Ishikawa (cell line): ENCODE measurements around the gene FOXF1.

Experiments
- CEBPB ChIP-seq: IDR thresholded peaks from 2 replicates; pipeline ENCODE4 v1.6.1; 2012
- NFIC ChIP-seq: IDR thresholded peaks from 2 replicates; pipeline ENCODE4 v1.6.1; 2012
- RAD21 ChIP-seq: IDR thresholded peaks from 2 replicates; pipeline ENCODE4 v1.6.1; 2012; ENCODE audit warnings: low read depth
- TAF1 ChIP-seq: IDR thresholded peaks from 2 replicates; pipeline ENCODE4 v1.6.1; 2012; ENCODE audit warnings: low read depth, mild to moderate bottlenecking
- TEAD4 ChIP-seq: IDR thresholded peaks from 2 replicates; pipeline ENCODE4 v1.6.1; 2012
- YY1 ChIP-seq: IDR thresholded peaks from 2 replicates; pipeline ENCODE4 v1.6.1; 2012; ENCODE audit warnings: low read depth
- ZBTB7A ChIP-seq: IDR thresholded peaks from 2 replicates; pipeline ENCODE4 v1.6.1; 2012; ENCODE audit warnings: low read depth
- TF ChIP-seq, protein P1 (sequence below): IDR thresholded peaks from 2 replicates; pipeline ENCODE4 v1.6.1; 2012; ENCODE audit warnings: low read depth, mild to moderate bottlenecking

DNA sequence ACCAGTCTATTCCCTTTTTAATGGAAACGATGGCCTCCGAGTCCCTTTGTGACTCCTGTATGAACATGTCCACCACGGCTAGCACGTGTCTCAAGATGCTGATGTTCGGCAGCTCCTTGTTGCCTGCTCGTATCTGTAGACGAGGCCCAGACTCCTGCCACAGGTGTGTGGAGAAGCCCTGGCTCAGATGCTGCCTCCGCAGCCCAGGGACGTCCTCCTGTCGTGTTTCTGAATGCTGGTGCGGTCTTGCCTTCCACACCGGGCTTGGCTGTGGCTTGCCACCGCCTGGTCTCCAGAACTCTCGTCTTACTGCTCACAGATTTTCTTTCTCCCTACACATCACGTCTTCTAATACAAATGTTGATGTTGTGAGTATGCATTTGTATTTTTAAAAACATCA is 17.0 kb downstream of the FOXF1 start:
- no peak for TF ChIP-seq NFIC
- TF ChIP-seq YY1: no peak
- TF ChIP-seq CEBPB: no peak
- TF ChIP-seq, protein P1, sequence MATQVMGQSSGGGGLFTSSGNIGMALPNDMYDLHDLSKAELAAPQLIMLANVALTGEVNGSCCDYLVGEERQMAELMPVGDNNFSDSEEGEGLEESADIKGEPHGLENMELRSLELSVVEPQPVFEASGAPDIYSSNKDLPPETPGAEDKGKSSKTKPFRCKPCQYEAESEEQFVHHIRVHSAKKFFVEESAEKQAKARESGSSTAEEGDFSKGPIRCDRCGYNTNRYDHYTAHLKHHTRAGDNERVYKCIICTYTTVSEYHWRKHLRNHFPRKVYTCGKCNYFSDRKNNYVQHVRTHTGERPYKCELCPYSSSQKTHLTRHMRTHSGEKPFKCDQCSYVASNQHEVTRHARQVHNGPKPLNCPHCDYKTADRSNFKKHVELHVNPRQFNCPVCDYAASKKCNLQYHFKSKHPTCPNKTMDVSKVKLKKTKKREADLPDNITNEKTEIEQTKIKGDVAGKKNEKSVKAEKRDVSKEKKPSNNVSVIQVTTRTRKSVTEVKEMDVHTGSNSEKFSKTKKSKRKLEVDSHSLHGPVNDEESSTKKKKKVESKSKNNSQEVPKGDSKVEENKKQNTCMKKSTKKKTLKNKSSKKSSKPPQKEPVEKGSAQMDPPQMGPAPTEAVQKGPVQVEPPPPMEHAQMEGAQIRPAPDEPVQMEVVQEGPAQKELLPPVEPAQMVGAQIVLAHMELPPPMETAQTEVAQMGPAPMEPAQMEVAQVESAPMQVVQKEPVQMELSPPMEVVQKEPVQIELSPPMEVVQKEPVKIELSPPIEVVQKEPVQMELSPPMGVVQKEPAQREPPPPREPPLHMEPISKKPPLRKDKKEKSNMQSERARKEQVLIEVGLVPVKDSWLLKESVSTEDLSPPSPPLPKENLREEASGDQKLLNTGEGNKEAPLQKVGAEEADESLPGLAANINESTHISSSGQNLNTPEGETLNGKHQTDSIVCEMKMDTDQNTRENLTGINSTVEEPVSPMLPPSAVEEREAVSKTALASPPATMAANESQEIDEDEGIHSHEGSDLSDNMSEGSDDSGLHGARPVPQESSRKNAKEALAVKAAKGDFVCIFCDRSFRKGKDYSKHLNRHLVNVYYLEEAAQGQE: no peak
- TF ChIP-seq ZBTB7A: no peak
- no peak for TF ChIP-seq TEAD4
- no peak for TF ChIP-seq TAF1
- no peak for TF ChIP-seq RAD21
